HTERT RPE-1 (cell line): Measurements from ENCODE around the gene ERMARD.

Source experiments
- in situ Hi-C: fragments of 300-500 bp; cut with MboI; formaldehyde crosslinking; loops from 4 replicates; pipeline ENCODE4 v1.14.3; 2020; ENCODE audit warnings: low sequenced_read_pairs

Gene ERMARD

DNA sequence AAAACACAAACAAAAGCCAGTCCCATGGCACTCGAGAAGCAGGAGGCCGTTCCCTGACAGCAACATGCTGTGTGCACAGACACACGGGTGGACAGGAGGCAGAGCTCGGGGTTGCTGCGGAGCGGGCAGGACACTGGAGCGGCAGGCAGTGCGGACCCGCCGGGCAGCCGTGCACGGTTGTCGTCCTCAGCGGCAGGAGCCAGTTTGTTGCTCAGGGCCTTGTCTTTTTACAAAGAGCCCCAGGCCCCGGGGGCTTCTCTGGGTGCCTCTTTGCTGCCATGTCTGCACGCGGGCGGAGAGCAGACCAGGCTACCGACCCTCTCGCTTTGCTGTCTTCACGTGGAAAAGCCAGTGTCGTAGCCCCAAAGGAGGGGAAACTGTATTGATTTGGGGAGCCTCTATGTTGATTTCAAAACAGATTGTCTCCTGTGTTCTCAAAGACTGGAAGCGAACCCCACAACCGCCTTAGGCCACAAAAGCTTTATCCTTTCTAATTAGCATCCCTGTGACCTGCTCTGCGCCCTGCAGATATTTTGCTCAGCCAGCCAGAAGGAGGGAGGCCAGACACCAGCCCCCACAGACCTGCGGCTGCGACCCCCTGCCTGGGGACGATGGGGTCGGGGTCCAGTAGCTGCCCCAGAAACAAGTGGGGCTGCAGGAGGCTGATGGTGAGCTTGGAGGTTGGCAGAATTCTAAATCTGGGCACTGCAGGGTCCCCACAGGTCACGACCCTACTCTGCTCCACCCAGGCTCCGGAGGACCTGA, 50.2 kb downstream of the ERMARD start:
- in situ Hi-C loops, result no loop called here

DNA sequence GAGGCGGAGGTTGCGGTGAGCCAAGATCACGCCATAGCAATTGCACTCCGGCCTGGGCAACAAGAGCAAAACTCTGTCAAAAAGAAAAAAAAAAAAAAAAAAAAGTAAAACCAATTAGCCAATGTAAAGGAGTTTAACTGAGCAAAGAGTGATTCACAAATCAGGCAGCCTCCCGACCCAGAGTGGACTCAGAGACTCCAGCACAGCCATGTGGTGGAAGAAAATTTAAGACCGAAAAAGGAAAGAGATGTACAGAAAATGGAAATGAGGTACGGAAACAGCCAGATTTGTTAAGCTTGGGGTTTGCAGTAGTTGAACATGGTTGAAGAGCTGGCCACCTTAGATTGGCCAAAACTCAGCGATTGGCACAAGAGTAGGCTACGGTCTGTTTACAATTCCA, 51.4 kb downstream of the ERMARD start:
- in situ Hi-C loops, result no loop called here

DNA sequence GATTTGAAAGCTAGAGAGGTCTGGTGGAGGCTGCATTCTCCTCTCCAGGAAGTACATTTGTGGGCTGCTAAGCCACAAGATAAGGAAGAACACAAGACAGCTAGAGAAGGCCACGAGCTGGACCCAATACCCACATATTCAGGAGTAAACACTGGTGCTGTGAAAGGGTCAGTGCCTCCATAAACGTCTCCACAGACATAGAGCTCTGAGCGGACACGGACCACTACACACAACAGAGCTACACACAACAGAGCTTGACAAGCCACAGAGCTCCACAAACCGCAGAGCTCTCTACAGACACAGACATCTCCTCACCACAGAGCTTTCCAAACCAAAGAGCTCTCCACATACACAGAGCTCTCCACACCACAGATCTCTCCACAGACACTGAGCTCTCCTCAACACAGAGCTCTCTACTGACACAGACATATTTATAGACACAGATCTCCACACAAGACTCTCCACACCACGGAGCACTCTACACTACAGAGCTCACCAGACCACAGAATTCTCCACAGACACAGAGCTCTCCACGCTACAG, 51.9 kb downstream of the ERMARD start:
- in situ Hi-C loops, result no loop called here

DNA sequence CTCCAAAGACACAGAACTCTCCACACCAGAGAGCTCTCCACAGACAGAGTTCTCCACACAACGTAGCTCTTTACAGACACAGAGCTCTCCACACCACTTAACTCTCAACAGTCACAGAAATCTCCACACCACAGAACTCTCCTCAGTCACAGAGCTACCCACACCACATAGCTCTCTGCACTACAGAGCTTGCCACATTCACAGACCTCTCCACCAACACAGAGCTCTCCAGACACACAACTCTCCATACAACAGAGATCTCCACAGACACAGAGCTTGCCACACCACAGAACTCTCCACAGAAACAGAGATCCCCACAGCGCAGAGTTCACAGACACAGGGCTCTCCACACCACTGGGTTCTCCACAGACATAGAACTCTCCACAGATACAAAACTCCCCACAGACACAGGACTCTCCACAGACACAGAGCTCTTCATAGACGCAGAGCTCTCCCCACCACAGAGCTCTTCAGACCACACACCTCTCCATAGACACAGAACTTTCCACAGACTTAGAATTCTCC, 52.5 kb downstream of the ERMARD start:
- in situ Hi-C loops, result no loop called here

DNA sequence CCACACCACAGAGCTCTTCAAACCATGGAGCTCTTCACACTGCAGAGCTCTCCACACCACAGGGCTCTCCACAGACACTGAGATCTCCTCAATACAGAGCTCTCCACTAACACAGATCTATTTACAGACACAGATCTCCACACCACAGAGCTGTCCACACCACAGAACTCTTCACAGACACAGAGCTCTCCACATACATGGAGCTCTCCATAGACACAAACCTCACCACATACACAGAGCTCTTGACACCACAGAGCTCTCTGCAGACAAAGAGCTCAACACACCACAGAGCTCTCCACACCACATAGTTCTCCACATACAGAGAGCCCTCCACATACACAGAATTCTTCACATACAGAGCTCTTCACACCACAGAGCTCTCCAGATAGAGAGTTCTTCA, 53.0 kb downstream of the ERMARD start:
- in situ Hi-C loops, result no loop called here

DNA sequence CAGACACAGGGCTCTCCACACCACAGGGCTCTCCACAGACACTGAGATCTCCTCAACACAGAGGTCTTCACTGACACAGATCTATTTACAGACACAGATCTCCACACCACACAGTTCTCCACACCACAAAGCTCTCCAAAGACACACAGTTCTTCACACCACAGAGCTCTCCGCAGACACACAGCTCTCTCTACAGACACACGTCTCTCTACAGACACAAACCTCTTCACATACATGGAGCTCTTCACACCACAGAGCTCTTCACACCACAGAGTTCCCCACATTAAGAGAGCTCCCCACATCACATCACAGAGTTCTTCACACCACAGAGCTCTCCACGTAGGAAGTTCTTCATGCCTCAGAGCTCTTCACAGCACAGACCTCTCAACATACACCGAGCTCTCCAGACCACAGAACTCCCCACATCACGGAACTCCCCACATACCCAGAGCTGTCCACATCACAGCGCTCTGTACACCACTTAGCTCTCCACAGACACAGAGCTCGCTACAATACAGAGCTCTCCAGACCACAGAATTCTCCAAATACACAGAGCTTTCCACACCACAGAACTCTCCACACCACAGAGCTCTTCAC, 53.9 kb downstream of the ERMARD start:
- in situ Hi-C loops, result no loop called here

DNA sequence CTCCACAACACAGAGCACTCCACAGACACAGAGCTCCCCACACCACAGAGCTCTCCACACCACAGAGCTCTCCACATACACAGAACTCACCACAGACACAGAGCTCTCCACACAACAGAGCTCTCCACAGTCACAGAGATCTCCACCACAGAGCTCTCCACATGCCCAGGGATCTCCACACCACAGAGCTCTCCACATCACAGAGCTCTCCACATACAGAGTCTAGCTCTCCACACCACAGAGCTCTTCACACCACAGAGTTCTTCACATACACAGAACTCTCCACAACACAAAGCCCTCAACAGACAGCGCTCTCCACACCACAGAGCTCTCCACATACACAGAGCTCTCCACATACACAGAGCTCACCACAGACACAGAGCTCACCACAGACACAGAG, 55.3 kb downstream of the ERMARD start:
- in situ Hi-C loops, result no loop called here

DNA sequence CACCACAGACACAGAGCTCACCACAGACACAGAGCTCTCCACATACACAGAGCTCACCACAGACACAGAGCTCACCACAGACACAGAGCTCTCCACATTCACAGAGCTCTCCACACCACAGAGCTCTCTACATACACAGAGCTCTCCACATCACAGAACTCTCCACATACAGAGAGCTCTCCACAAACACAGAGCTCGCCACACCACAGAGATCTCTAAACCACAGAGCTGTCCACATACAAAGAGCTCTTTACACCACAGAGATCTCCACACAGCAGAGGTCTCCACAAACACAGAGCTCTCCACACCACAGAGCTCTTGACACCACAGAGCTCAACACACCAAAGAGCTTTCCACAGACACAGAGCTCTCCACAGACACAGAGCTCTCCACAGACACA, 55.8 kb downstream of the ERMARD start:
- in situ Hi-C loops, result no loop called here

DNA sequence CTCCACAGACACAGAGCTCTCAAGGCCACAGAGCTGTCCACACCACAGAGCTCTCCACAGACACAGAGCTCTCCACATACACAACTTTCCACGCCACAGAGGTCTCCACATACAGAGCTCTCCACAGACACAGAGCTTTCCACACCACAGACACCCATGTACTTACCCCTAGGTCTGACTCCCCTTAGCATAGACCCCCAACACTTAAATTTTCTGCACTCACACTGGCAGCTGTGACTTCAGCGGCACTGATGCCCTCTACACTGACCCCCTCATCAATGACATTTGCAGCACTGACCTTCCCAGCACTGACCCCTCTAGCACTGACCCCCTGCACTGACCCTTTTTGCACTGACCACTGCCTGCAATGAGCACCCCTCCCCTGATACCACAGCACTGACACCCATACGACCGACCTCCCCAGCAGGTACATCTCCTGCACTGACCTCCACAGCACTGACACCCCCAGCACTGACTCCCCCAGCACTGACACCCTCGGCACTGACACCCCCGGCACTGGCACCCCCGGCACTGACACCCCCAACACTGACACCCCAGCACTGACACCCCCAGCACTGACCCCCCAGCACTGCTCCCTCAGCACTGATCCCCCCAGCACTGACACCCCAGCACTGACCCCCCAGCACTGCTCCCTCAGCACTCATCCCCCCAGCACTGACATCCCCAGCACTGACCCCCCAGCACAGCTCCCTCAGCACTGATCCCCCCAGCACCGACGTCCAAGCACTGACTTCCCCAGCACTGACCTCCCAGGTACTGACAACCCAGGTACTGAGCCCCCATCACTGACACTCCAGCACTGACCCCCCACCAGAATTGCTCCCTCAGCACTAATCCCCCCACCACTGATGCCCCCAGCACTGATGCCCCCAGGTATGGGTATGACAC, 56.5 kb downstream of the ERMARD start:
- in situ Hi-C loops, result no loop called here

DNA sequence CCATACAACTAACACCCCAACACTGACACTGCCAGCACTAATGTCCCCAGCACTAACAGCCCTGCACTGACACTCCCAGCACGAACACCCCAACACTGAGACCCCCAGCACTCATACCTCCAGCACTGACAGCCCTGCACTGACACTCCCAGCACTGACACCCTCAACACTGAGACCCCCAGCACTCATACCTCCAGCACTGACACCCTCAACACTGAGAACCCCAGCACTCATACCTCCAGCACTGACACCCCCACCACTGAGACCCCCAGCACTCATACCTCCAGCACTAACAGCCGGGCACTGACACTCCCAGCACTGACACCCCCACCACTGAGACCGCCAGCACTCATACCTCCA, 57.2 kb downstream of the ERMARD start:
- in situ Hi-C loops, result no loop called here

DNA sequence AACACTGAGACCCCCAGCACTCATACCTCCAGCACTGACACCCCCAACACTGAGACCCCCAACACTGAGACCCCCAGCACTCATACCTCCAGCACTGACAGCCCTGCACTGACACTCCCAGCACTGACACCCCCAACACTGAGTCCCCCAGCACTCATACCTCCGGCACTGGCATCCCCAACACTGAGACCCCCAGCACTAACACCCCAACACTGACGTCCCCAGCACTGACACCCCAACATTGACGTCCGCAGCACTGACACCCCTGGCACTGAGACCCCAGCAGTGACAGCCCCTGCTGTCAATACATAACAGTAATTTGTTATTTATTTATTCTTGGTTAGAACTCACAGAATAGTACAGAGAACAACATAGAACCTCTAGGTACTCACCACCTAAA, 58.0 kb downstream of the ERMARD start:
- in situ Hi-C loops, result no loop called here

DNA sequence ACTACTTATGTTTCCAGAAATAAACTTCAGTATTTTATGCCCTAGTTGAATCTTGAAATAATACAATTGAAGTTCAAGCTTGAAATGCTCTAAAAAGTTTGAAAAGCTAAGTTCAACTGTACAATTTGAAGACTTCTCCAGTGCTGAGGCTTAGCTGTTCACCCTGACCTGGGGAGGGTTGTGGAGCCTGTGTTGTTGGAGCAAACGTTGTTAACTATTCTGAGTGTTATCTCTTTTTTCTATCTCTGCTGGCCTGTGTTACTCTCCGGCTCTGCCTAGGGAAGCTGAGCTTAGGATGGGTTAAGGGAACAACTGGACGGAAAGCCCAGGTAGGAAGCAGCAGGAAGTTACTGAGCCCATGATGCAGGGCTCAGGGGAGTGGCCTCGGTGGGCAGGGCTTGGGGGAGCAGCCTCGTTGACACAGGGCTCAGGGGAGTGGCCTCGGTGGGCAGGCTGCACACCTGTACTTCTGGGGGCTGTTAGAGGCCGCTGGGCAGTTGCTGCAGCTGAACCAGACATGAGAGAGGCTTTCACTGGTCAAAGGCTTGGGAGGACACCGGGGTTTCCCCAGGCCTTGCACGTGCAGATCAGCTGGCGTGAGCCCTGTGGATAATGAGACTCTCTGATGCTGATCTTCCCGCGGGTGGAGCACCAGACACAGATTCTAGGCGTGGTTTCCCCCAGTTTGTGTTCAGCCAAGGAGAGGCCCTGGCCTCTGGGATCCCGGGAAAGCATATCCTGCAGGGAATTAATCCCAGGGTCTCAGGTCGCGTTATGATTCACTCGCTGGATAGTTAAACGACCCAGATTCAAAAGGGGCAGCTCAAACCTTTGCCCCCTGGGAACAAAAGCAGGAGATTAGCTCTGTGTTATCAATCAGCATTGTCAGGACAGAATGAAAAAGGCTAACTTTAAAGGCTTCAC, 58.9 kb downstream of the ERMARD start:
- in situ Hi-C loops, result no loop called here

DNA sequence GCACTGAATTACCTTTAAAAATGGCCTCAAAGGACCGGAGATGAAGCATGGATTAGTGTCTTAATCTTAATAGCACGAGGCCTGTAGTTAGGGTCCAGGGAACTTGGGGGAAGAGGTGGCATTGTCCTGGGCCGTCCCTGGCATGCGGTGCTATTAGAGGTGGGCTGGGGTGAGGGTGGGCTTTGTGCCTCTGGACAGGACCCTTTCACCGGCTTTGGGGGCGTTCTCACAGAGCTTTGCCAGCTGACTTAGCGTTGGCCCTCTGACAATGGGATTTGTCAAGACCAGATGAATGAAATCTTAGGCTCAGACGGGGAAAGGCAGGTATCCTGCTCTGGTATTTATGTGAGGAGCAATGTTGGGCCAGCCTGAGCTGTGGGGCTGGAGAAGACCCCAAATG, 59.6 kb downstream of the ERMARD start:
- in situ Hi-C loops, result no loop called here

DNA sequence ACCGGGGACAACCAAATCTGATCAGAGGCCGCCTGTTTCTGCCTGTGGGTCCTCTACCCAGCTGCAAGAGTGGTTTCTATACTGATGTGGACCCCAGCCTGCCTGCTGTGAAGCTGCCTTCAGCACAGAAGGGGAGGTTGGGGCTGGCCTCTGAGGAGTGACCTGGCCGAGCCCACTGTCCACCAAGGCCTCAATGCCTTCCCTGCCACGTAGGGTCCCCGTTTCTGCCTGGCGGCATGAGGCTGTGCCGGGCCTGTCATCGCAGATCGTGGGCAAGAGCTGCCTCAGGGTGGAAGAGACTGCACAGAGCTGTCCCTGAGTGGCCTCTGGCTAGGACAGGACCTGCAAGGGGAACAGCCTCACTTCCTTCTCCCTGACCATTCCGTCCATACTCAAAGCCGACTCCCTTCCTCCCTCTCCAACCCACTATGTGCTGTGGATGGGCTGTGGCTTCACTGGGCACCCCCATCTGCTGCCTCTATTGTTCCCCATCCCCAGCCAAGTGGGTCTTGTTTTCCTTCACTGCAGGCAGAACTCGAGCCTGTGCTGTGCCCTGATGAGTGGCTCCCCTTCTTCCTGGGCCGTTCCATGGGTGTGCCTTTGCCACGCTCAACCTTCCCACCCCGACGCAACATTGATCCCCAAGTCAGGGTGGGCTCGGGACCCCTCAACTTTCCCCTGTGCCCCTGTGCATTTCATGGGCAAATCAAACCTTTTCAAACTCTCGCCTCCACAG, 60.3 kb downstream of the ERMARD start:
- in situ Hi-C loops, result no loop called here

DNA sequence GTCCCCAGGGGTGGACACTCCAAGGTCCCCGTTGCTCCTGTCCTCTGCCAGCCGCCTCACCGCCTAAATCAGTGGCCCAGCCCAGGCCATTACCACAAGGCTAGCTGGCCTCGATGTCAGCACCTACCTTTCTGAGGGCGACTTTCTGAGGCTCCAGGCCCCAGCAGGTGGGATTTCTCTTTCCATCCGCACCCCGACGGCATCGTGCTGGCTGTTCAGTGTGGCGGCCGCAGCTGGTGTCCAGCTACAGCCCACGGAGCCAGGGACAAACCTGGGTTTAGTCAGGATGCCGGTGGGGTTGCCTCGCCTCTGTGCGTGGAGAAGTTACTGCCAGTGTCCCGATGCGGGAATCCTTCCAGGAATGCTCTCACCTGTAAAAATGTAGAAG, 60.8 kb downstream of the ERMARD start:
- in situ Hi-C loops, result no loop called here

DNA sequence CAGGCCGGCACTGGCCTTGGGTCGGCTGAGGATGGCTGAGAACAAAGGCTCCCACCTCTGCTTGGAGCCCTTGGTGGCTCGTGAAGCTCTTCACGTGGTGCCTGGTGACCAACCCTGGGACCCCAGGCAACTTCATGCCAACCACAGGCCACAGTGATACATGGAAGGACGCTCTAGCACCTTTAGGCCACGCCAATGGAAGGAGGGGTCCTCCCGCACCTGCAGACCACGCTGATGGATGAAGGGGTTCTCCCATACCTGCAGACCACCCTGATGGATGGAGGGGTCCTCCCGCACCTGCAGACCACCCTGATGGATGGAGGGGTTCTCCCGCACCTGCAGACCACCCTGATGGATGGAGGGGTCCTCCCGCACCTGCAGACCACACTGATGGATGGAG, 62.5 kb downstream of the ERMARD start:
- in situ Hi-C loops, result no loop called here

DNA sequence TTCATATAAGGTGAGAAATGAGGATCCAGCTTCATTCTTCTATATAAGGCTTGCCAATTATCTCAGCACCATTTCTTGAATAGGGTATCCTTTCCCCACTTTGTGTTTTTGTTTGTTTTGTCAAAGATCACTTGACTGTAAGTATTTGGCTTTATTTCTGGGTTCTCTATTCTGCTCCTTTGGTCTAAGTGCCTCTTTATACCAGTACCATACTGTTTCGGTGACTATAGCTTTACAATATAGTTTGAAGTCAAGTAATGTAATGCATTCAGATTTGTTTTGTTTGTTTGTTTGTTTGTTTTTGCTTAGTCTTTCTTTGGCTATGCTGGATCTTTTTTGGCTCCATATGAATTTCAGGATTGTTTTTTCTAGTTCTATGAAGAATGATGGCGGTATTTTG, 64.6 kb downstream of the ERMARD start:
- in situ Hi-C loops, result no loop called here

DNA sequence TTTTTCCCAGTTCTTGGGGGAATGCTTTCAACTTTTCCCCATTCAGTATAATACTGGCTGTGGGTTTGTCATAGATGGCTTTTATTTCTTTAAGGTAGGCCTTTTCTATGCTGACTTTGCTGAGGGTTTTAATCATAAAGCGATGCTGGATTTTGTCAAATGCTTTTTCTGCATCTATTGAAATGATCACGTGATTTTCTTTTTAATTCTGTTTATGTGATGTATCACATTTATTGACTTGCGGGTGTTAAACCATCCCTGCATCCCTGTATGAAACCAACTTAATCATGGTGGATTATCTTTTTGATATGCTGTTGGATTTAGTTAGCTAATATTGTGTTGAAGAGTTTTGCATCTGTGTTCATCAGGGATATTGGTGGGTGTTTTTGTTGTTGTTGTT, 65.6 kb downstream of the ERMARD start:
- in situ Hi-C loops, result no loop called here

DNA sequence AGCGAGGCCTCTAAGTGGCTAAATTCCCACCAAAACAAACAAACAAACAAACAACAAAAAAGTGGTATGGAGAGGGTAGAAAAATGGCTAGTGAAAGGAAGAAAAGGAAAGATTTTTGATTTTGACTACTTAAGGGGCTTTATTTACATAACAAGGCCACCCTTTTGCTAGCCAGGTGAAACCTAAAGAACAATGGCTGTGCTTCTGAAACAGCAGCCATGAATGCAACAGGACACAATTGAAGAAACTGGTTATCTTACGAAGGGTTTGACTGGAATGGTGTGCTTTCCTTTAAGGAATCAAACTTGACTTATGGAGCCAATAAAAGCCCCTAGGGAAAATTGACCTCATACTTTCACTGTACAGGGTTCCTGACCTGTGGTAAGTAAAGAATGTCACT, 68.9 kb downstream of the ERMARD start:
- in situ Hi-C loops, result no loop called here

DNA sequence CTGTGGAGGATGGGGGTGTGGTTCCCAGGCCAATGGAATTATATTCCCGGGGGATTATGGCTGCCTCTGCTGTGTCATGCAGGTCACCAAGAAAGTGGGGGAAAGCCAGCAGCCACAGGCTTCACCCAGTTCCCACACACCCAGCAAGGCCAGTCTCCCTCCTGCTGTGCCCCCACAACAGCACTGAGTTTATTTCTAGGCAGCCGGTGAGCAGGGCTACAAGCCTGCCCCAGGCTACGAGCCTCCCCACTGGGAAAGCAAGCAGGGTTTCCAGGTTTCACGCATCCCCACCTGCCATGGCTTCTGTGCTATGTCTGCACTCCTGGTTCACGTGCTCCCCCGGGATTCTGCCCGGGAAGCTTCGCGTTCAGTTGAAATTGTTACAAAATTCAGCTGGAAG, 72.6 kb downstream of the ERMARD start:
- in situ Hi-C loops, result no loop called here
